H1 (cell line): ENCODE results near the gene CIAO2A. TPM values are rescaled to one million over a fixed set of nuclear protein-coding genes. Genes with fewer than 3 reads are reported as not detected.

Experiments used
- CREB1 ChIP-seq: IDR thresholded peaks from 2 replicates; pipeline ENCODE4 v1.6.1; 2012; ENCODE audit warnings: inconsistent platforms
- polyA plus RNA-seq, 7 experiments: library from polyadenylated mRNA; depleted of rRNA in 3 of 7; stranded (reverse) in 5 of 7; unstranded in 2 of 7; fragments of >200 nt in 5 of 7; fragments of 200-250 nt in 2 of 7; gene quantifications; 1 replicate in 5 of 7; 2 replicates in 1 of 7; 4 replicates in 1 of 7; pipeline versions ENCODE4 v1.2.1 to v1.2.3, GENCODE V29; 2011 to 2013; ENCODE audit warnings: missing spikeins in 2 of 7, mixed read lengths in 2 of 7
- total RNA-seq: library from RNA; stranded (reverse); fragmentation: NEBNext Ultra II Directional; extraction: Animal tissue kit (Norgen Biotek cat#: 25700); gene quantifications from 2 replicates; pipeline ENCODE4 v1.2.1, GENCODE V29; 2021

The CIAO2A gene
- total and polyA plus RNA-seq, 2 of the 8 experiments (the other 6 are each of a cell fraction or from before 2014, with no cell fraction given): 76.4 to 86.5 TPM

DNA sequence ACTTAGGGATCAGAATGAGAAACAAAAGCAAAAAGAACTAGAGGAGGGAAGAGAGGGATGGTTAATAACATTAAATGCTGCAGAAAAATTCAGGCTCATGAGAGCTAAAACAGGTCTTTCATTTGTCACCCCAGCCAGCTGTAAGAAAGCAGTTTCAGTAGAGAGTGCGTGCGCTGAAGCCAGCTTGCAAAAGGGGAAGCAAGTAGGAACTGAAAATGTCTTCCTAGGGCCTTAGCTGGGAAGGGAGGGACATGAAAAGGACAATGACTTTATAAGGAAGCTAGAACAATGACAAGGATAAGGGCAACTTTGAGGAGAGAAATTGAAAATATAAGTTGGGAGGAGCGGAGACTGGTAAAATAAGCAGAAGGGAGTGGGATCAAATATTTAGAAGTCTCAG is 3.1 kb downstream of the CIAO2A start (continued):
- no peak for TF ChIP-seq CREB1
